Choroid plexus epithelial cell (primary cell): ENCODE measurements around the gene AHCYL2.

Source experiments
- DNase-seq: peaks from one replicate; pipeline ENCODE4 v3.0.0-alpha.2; 2010; ENCODE audit warnings: low read depth
- H3K4me3 ChIP-seq: 2 replicates; pipeline ENCODE4 v1.5.1; 2011; ENCODE audit warnings: low read depth, mild to moderate bottlenecking, control low read depth, low read length, moderate library complexity
- CTCF ChIP-seq: conservative IDR thresholded peaks from 2 replicates; pipeline ENCODE4 v1.5.1; 2011; ENCODE audit warnings: low read depth, mild to moderate bottlenecking, control low read depth, inconsistent platforms, low read length, moderate library complexity

AHCYL2 gene

GRCh38 chr7:129386506-129386905, 161.7 kb downstream of the AHCYL2 start:
- TF ChIP-seq CTCF, result no peak
- no peak overlapping the region for H3K4me3 ChIP-seq

GRCh38 chr7:129387537-129387936, 162.7 kb downstream of the AHCYL2 start:
- TF ChIP-seq CTCF, result no peak
- no peak overlapping the region for H3K4me3 ChIP-seq

More at GRCh38 chr7:129386506-129386905, 161.7 kb downstream of the AHCYL2 start:
- DNase-seq, result no peak

GRCh38 chr7:129388333-129389098, 163.7 kb downstream of the AHCYL2 start:
- H3K4me3 ChIP-seq, result no peak overlapping the region
- no peak for DNase-seq
- TF ChIP-seq CTCF, result no peak

More at GRCh38 chr7:129387537-129387936, 162.7 kb downstream of the AHCYL2 start:
- DNase-seq, result no peak

- peak; percentile 10 for TF ChIP-seq CTCF
- DNase-seq, result no peak
- H3K4me3 ChIP-seq, result no peak overlapping the region
Measured at GRCh38 chr7:129389829-129390228, 165.0 kb downstream of the AHCYL2 start.

GRCh38 chr7:129390314-129390713, 165.5 kb downstream of the AHCYL2 start:
- H3K4me3 ChIP-seq, result no peak overlapping the region
- no peak for DNase-seq
- TF ChIP-seq CTCF, result no peak

- no peak overlapping the region for H3K4me3 ChIP-seq
- no peak for DNase-seq
- no peak for TF ChIP-seq CTCF
Measured at GRCh38 chr7:129391546-129392171, 166.8 kb downstream of the AHCYL2 start.
